NCI-H69 (cell line): ENCODE measurements around the gene AGAP5.
"Not testable (repeated sequence)": the region's sequence is repeated elsewhere in the genome, so short reads cannot be mapped to it uniquely, and the experiment has no call there.

Source experiments
- DNase-seq: peaks from one replicate; lab custom pipeline; 2025; lab: John Stamatoyannopoulos, UW

Gene AGAP5

GRCh38 chr10:73714483-73714882 is 16.6 kb upstream of the AGAP5 start:
- DNase-seq = not testable (repeated sequence)

GRCh38 chr10:73713912-73714311 is 16.0 kb upstream of the AGAP5 start:
- not testable (repeated sequence) for DNase-seq

GRCh38 chr10:73711683-73712082 is 13.8 kb upstream of the AGAP5 start:
- DNase-seq = not testable (repeated sequence)

GRCh38 chr10:73708122-73708521 is 10.2 kb upstream of the AGAP5 start:
- DNase-seq = not testable (repeated sequence)

GRCh38 chr10:73707628-73708027 is 9.7 kb upstream of the AGAP5 start:
- DNase-seq = not testable (repeated sequence)

- DNase-seq = not testable (repeated sequence)
Measured at GRCh38 chr10:73706488-73706887, 8.6 kb upstream of the AGAP5 start.

GRCh38 chr10:73705506-73706072 is 7.7 kb upstream of the AGAP5 start:
- not testable (repeated sequence) for DNase-seq

- not testable (repeated sequence) for DNase-seq
Measured at GRCh38 chr10:73703924-73704323, 6.0 kb upstream of the AGAP5 start.

GRCh38 chr10:73698819-73699218 is 910 bp upstream of the AGAP5 start:
- peak; percentile 7 for DNase-seq

GRCh38 chr10:73695302-73695701 is 2.6 kb downstream of the AGAP5 start:
- not testable (repeated sequence) for DNase-seq

GRCh38 chr10:73690755-73691154 is 7.2 kb downstream of the AGAP5 start:
- DNase-seq = not testable (repeated sequence)

GRCh38 chr10:73689596-73689995 is 8.3 kb downstream of the AGAP5 start:
- not testable (repeated sequence) for DNase-seq

GRCh38 chr10:73687641-73688040 is 10.3 kb downstream of the AGAP5 start:
- DNase-seq = not testable (repeated sequence)

GRCh38 chr10:73674546-73674945 is 23.4 kb downstream of the AGAP5 start:
- not testable (repeated sequence) for DNase-seq

GRCh38 chr10:73668378-73668777 is 29.5 kb downstream of the AGAP5 start:
- DNase-seq = not testable (repeated sequence)

- not testable (repeated sequence) for DNase-seq
Measured at GRCh38 chr10:73666153-73666809, 31.6 kb downstream of the AGAP5 start.

- DNase-seq = not testable (repeated sequence)
Measured at GRCh38 chr10:73665581-73665980, 32.3 kb downstream of the AGAP5 start.

GRCh38 chr10:73664156-73665040 is 33.5 kb downstream of the AGAP5 start:
- not testable (repeated sequence) for DNase-seq

GRCh38 chr10:73663621-73664020 is 34.3 kb downstream of the AGAP5 start:
- not testable (repeated sequence) for DNase-seq

- DNase-seq = not testable (repeated sequence)
Measured at GRCh38 chr10:73662705-73663104, 35.2 kb downstream of the AGAP5 start.

- no peak for DNase-seq
Measured at GRCh38 chr10:73655990-73656298, 42.0 kb downstream of the AGAP5 start, which contains the start of gene SYNPO2L. Gene SYNPO2L, minus strand, starts transcription at chr10:73656029. Its CDS starts 107 bp downstream, at chr10:73655922.

GRCh38 chr10:73655257-73655989 is 42.5 kb downstream of the AGAP5 start:
- DNase-seq = no peak
